ENCODE results near the gene ATP9B. TPM values are rescaled to one million over a fixed set of nuclear protein-coding genes. Genes with fewer than 3 reads are reported as not detected.

ATP9B gene
- total RNA-seq (2013; cell fraction: nucleolus; rRNA removed) = 228 and 238 TPM in 2 replicates
- total RNA-seq (2014; rRNA removed) (16.2 and 17.0 TPM in 2 replicates), total RNA-seq (2014; rRNA removed; fragmentation: Illumina TruSeq; extraction: Trizol) (14.9 and 17.7 TPM in 2 replicates), total RNA-seq (2021) (15.5 and 17.7 TPM in 2 replicates), polyA plus RNA-seq (2011; rRNA removed) (18.8 and 20.7 TPM in 2 replicates), polyA plus RNA-seq (2014; fragmentation: Illumina TruSeq; extraction: Trizol) (10.6 and 11.1 TPM in 2 replicates), polyA plus RNA-seq (2014; fragmentation: Nextera tagmentation; extraction: Ambion mirVana) (1 to 10 TPM in 1 of 2 experiments, under 1 TPM in 1; 0.74 to 1.1 TPM), polyA plus RNA-seq (2014; rRNA removed) (13.0 and 15.1 TPM in 2 replicates), polyA plus RNA-seq (2016; fragmentation: Nextera tagmentation; extraction: Ambion mirVana) (10 to 100 TPM; 11.7 to 12.7 TPM), polyA minus RNA-seq (2011; rRNA and poly(A)+ RNA removed) (67.8 and 90.8 TPM in 2 replicates), Bru-seq, nascent RNA (percentile 76 among the genes with signal in this experiment), BruChase-seq, experiment 1, labeled RNA remaining after a 6-hour chase (percentile 69 among the genes with signal in this experiment), BruChase-seq, experiment 2, labeled RNA remaining after a 2-hour chase (percentile 72 among the genes with signal in this experiment)
- 6.6 TPM for polyA plus RNA-seq (2011; ENCODE audit: low read depth)
- 16.4 and 20.4 TPM in 2 replicates for polyA plus RNA-seq (2011; cell fraction: cytosol; rRNA removed)
- polyA plus RNA-seq (2011; cell fraction: nucleus; rRNA removed) = 44.6 and 54.6 TPM in 2 replicates
- 8.1 and 11.9 TPM in 2 replicates for polyA plus RNA-seq (2012)
- 9.2 and 13.3 TPM in 2 replicates for polyA minus RNA-seq (2011; cell fraction: cytosol; rRNA and poly(A)+ RNA removed)
- 104 and 178 TPM in 2 replicates for polyA minus RNA-seq (2011; cell fraction: nucleus; rRNA and poly(A)+ RNA removed)
- long read RNA-seq, experiment 1, full-length matches to known transcripts = 3 of 8 reads
- long read RNA-seq, experiment 1, partial matches to known transcripts = 4 of 8 reads
- long read RNA-seq, experiment 1, other reads (novel, unspliced or antisense) = 1 of 8 reads
- long read RNA-seq, experiment 2, transcript ATP9B-208 (5 exons, 1,650 nt) = major isoform, 5 of 16 reads
- long read RNA-seq, experiment 2, partial matches to known transcripts = 5 of 16 reads
- long read RNA-seq, experiment 2, other reads (novel, unspliced or antisense) = 6 of 16 reads

GRCh38 chr18:79068937-79069716 is at the start of gene ATP9B:
Gene ATP9B, plus strand, starts transcription at chr18:79069394. Its CDS starts 17 bp downstream, at chr18:79069411.
- H3K4me3 ChIP-seq = peak within 1 kb of the TSS; percentile 80
- H3K4me1 ChIP-seq (ENCODE audit: control insufficient read depth, insufficient read depth, low read length) = no peaks in the 10 kb centered on the region; the same call in 1 of the 2 replicates
- H3K27ac ChIP-seq (ENCODE audit: control insufficient read depth, insufficient read depth) = peak within 1 kb of the TSS; percentile 84
- H3K27me3 ChIP-seq (replicated peaks in 1 of 2; ENCODE audit: control insufficient read depth in 2 of 2, insufficient read depth in 2 of 2, low read length in 1 of 2) = no peaks in the 10 kb centered on the region
- no peaks in the 10 kb centered on the region for H3K36me3 ChIP-seq (ENCODE audit: control insufficient read depth in 2 of 2, insufficient read depth in 2 of 2, low read length in 1 of 2)
- H3K9me3 ChIP-seq (replicated peaks; ENCODE audit: control insufficient read depth, insufficient read depth, low read length) = no peaks in the 10 kb centered on the region; the same call in none of the 3 replicates
- peak; percentile 88 for DNase-seq (ENCODE audit: low read depth, low spot score)
- peak within 1 kb of the TSS; percentile 89 for H2AFZ ChIP-seq (ENCODE audit: control insufficient read depth, low read depth, low read length)
- H3K79me2 ChIP-seq (ENCODE audit: control insufficient read depth, insufficient read depth, low read length) = peaks cover 28% of the 10 kb centered on the region
- ChIA-PET CTCF (interaction anchor here (0.7 kb wide), 1 partner anchor 18 kb away, joined by 3 read pairs; no protein-coding TSS in a partner anchor), POLR2A (no interaction called here), RAD21 (ENCODE audit: unreplicated experiment) (interaction anchor here (0.8 to 1.2 kb wide), 3 partner anchors 12 to 87 kb away, joined by 3 read pairs; no protein-coding TSS in a partner anchor), SMC1A (ENCODE audit: uncharacterized antibody, unreplicated experiment) (interaction anchor here (1.0 to 1.5 kb wide), 3 partner anchors 18 to 176 kb away, joined by 3 to 5 read pairs (median 4); no protein-coding TSS in a partner anchor)
- H3K4me2 ChIP-seq (ENCODE audit: control insufficient read depth, insufficient read depth) = peak within 1 kb of the TSS; percentile 72
- intact Hi-C loops (cut with micrococcal nuclease; ENCODE audit: unreplicated experiment) = loop anchor here (2.0 to 10.0 kb wide), 2 partner anchors 88 to 176 kb away; no protein-coding TSS in a partner anchor
- peak within 1 kb of the TSS; percentile 94 for H3K9ac ChIP-seq (ENCODE audit: control insufficient read depth, insufficient read depth, low read length)
- under 1% methylated on average over 52 of the region's 112 CpGs for WGBS (ENCODE audit: insufficient coverage, insufficient replicate concordance, low lambda C conversion rate, missing lambda C conversion rate)
- BruUV-seq (replicated peaks) = no TSS peak
- peak; percentile 93 for FAIRE-seq
- no peaks in the 10 kb centered on the region for H4K20me1 ChIP-seq (ENCODE audit: control insufficient read depth, insufficient read depth)
- in situ Hi-C loops (cut with MboI) = no loop called here
- ATAC-seq = peak; percentile 95
- peak; percentile 72 for TF ChIP-seq KLF5 (IDR thresholded peaks at IDR 0.05; ENCODE audit: partially characterized antibody)
- TF ChIP-seq MYB (IDR thresholded peaks at IDR 0.05; ENCODE audit: borderline replicate concordance, low read depth, low read length) = no peak
- TF ChIP-seq ESRRA (IDR thresholded peaks at IDR 0.05; ENCODE audit: low read length) = no peak
- TF ChIP-seq REST (IDR thresholded peaks at IDR 0.05; ENCODE audit: low read depth, low read length) = no peak
- TF ChIP-seq MAX (IDR thresholded peaks at IDR 0.05; ENCODE audit: low read depth, low read length) = peak; percentile 94
- TF ChIP-seq PBX3 (IDR thresholded peaks at IDR 0.05; ENCODE audit: insufficient replicate concordance, low read depth, low read length) = no peak
- TF ChIP-seq ZBED1 (IDR thresholded peaks at IDR 0.05; ENCODE audit: borderline replicate concordance) = no peak
- 0 out of 2 replicates have a peak, but pooled peaks have one; percentile 27 for TF ChIP-seq TCF3 (IDR thresholded peaks at IDR 0.05; ENCODE audit: borderline replicate concordance, insufficient read depth, low read depth, low read length)
- peak; percentile 95 for TF ChIP-seq RELA (IDR thresholded peaks at IDR 0.05; ENCODE audit: borderline replicate concordance, partially characterized antibody)
- peak in 1 of 2 experiments; percentile 79; a peak in 2 of 3 replicates for TF ChIP-seq EGR1 (IDR thresholded peaks at IDR 0.05; ENCODE audit: borderline replicate concordance in 1 of 2, low read depth in 2 of 2, low read length in 2 of 2)
- TF ChIP-seq NFYA (IDR thresholded peaks at IDR 0.05; ENCODE audit: borderline replicate concordance, low read depth, low read length) = no peak
- peak; percentile 66 for TF ChIP-seq POLR2AphosphoS5 (IDR thresholded peaks at IDR 0.05; ENCODE audit: low read length)
